GM23338 (cell line): ENCODE results near the gene NPHS1. TPM values are rescaled to one million over a fixed set of nuclear protein-coding genes. Genes with fewer than 3 reads are reported as not detected.

Source experiments
- ATAC-seq: fragments of 200-7000 bp; cut with Tn5 transposase; 3 replicates; pipeline ENCODE4 v1.9.1; 2020
- DNase-seq: peaks from one replicate; pipeline ENCODE4 v3.0.0-alpha.2; 2015; ENCODE audit warnings: low spot score
- H2AFZ ChIP-seq: fragments of 200-600 bp; sonication (generic); 2 replicates; pipeline ENCODE4 v1.8.0; 2016; ENCODE audit warnings: antibody characterized with exemption, mild to moderate bottlenecking, moderate library complexity
- H3F3A ChIP-seq: fragments of 200-600 bp; sonication (generic); replicated peaks from 2 replicates; pipeline ENCODE4 v1.8.0; 2017; ENCODE audit warnings: antibody characterized with exemption, mixed run types, low read depth
- H3K27ac ChIP-seq: fragments of 200-600 bp; sonication (generic); 2 replicates; pipeline ENCODE4 v1.6.1; 2016; ENCODE audit warnings: low read depth
- H3K27me3 ChIP-seq: fragments of 200-600 bp; sonication (generic); 2 replicates; pipeline ENCODE4 v1.8.0; 2016; ENCODE audit warnings: mild to moderate bottlenecking, mixed run types, moderate library complexity; ENCODE audit not compliant: insufficient read depth
- H3K36me3 ChIP-seq: fragments of 200-600 bp; sonication (generic); 2 replicates; pipeline ENCODE4 v1.8.0; 2016; ENCODE audit warnings: mild to moderate bottlenecking; ENCODE audit not compliant: insufficient read depth
- H3K4me1 ChIP-seq: fragments of 200-600 bp; sonication (generic); 2 replicates; pipeline ENCODE4 v1.8.0; 2016; ENCODE audit warnings: mild to moderate bottlenecking, moderate library complexity; ENCODE audit not compliant: insufficient read depth
- H3K4me2 ChIP-seq: fragments of 200-600 bp; sonication (generic); 2 replicates; pipeline ENCODE4 v1.7.1; 2017; ENCODE audit warnings: mixed run types
- H3K4me3 ChIP-seq: fragments of 200-600 bp; sonication (generic); 2 replicates; pipeline ENCODE4 v1.6.1; 2016; ENCODE audit warnings: mixed run types
- H3K79me2 ChIP-seq: fragments of 200-600 bp; sonication (generic); replicated peaks from 2 replicates; pipeline ENCODE4 v1.8.0; 2017; ENCODE audit warnings: mild to moderate bottlenecking; ENCODE audit not compliant: insufficient read depth
- H3K9me2 ChIP-seq: fragments of 200-600 bp; sonication (generic); 2 replicates; pipeline ENCODE4 v1.8.0; 2017; ENCODE audit not compliant: insufficient read depth
- H4K20me1 ChIP-seq: fragments of 200-600 bp; sonication (generic); replicated peaks from 2 replicates; pipeline ENCODE4 v1.8.0; 2017; ENCODE audit warnings: mild to moderate bottlenecking; ENCODE audit not compliant: insufficient read depth
- H3K27ac Mint-ChIP-seq: 2 replicates; pipeline ENCODE4 v1.8.0; 2020; ENCODE audit warnings: inconsistent platforms, mild to moderate bottlenecking, moderate library complexity, mixed read lengths
- H3K27me3 Mint-ChIP-seq: 3 replicates; pipeline ENCODE4 v1.8.0; 2022; ENCODE audit warnings: low read depth, mild to moderate bottlenecking, moderate library complexity, mixed read lengths, inconsistent platforms; ENCODE audit not compliant: insufficient read depth, poor library complexity
- H3K36me3 Mint-ChIP-seq: 3 replicates; pipeline ENCODE4 v1.8.0; 2021; ENCODE audit warnings: low read depth, mild to moderate bottlenecking, inconsistent platforms, moderate library complexity, mixed read lengths
- H3K4me1 Mint-ChIP-seq: 3 replicates; pipeline ENCODE4 v1.8.0; 2020; ENCODE audit warnings: mild to moderate bottlenecking, inconsistent platforms, mixed read lengths
- H3K4me3 Mint-ChIP-seq: 3 replicates; pipeline ENCODE4 v1.8.0; 2021; ENCODE audit warnings: moderate library complexity, mild to moderate bottlenecking, inconsistent platforms, mixed read lengths
- H3K9me3 Mint-ChIP-seq: 3 replicates; pipeline ENCODE4 v1.8.0; 2020; ENCODE audit warnings: moderate library complexity, mild to moderate bottlenecking, inconsistent platforms, mixed read lengths
- CREB1 ChIP-seq: fragments of 250-450 bp; sonication (Bioruptor Pico); IDR thresholded peaks from 2 replicates; pipeline ENCODE4 v1.5.0; 2020; ENCODE audit warnings: low read depth, mild to moderate bottlenecking, moderate library complexity
- CTCF ChIP-seq, 2 experiments: fragments of 200-600 bp in 1 of 2; sonication (generic) in 1 of 2; conservative IDR thresholded peaks; 2 replicates each; pipeline versions ENCODE4 v1.5.1 to v1.6.1; 2016 to 2017; ENCODE audit warnings: antibody characterized with exemption in 2 of 2, low read depth in 2 of 2, mild to moderate bottlenecking in 2 of 2, moderate library complexity in 1 of 2
- ETS1 ChIP-seq: IDR thresholded peaks from 2 replicates; pipeline ENCODE4 v1.6.1; 2016; ENCODE audit warnings: antibody characterized with exemption
- EZH2 ChIP-seq: fragments of 200-600 bp; sonication (generic); IDR thresholded peaks from one replicate; pipeline ENCODE4 v1.8.0; 2017; ENCODE audit warnings: antibody characterized with exemption, mild to moderate bottlenecking, low read depth; ENCODE audit not compliant: unreplicated experiment
- EZH2phosphoT487 ChIP-seq: fragments of 200-600 bp; sonication (generic); IDR thresholded peaks from one replicate; pipeline ENCODE4 v1.8.1; 2018; ENCODE audit warnings: antibody characterized with exemption; ENCODE audit not compliant: unreplicated experiment
- JUNB ChIP-seq: IDR thresholded peaks from one replicate; pipeline ENCODE4 v1.6.1; 2016; ENCODE audit warnings: antibody characterized with exemption; ENCODE audit not compliant: unreplicated experiment
- NANOG ChIP-seq: IDR thresholded peaks from 2 replicates; pipeline ENCODE4 v1.6.1; 2016; ENCODE audit warnings: antibody characterized with exemption, borderline replicate concordance
- POLR2AphosphoS5 ChIP-seq: IDR thresholded peaks from 2 replicates; pipeline ENCODE4 v1.6.1; 2016; ENCODE audit warnings: antibody characterized with exemption, low read depth
- REST ChIP-seq: IDR thresholded peaks from one replicate; pipeline ENCODE4 v1.6.1; 2018; ENCODE audit warnings: antibody characterized with exemption; ENCODE audit not compliant: unreplicated experiment
- STAT1 ChIP-seq: IDR thresholded peaks from one replicate; pipeline ENCODE4 v1.6.1; 2016; ENCODE audit warnings: antibody characterized with exemption; ENCODE audit not compliant: unreplicated experiment
- ZNF114 ChIP-seq: fragments of 250-450 bp; sonication (Bioruptor Pico); IDR thresholded peaks from 2 replicates; pipeline ENCODE4 v1.5.0; 2020; ENCODE audit warnings: mild to moderate bottlenecking, moderate library complexity
- ZNF331 ChIP-seq: fragments of 250-450 bp; sonication (Bioruptor Pico); IDR thresholded peaks from 2 replicates; pipeline ENCODE4 v1.5.0; 2020; ENCODE audit warnings: low read depth, mild to moderate bottlenecking, moderate library complexity
- ZNF462 ChIP-seq: fragments of 250-450 bp; sonication (Bioruptor Pico); IDR thresholded peaks from 2 replicates; pipeline ENCODE4 v1.5.0; 2020; ENCODE audit warnings: mild to moderate bottlenecking, moderate library complexity
- polyA plus RNA-seq: library from polyadenylated mRNA; unstranded; fragments of >200 nt; fragmentation: Nextera tagmentation; extraction: Ambion mirVana; gene quantifications from 2 replicates; pipeline ENCODE4 v1.2.1, GENCODE V29; 2016
- total RNA-seq: library from RNA; depleted of rRNA; stranded (reverse); fragments of >200 nt; shearing (Covaris generic); gene quantifications from 2 replicates; pipeline ENCODE4 v1.2.3, GENCODE V29; 2014

NPHS1 gene
- total and polyA plus RNA-seq, 2 experiments from 2014 or later = 1.0 to 1.3 TPM

- Histone ChIP-seq H3K4me2 (no peak overlapping the region), H3F3A (peaks cover 9% of the 10 kb centered on the region; the same call in 1 of the 2 replicates), H3K36me3 (no peaks in the 10 kb centered on the region), H4K20me1 (no peaks in the 10 kb centered on the region), H3K4me1 (peaks cover 29% of the 10 kb centered on the region), H2AFZ (no peak overlapping the region), H3K9me2 (no peaks in the 10 kb centered on the region), H3K27ac (no peak overlapping the region), H3K79me2 (no peaks in the 10 kb centered on the region), H3K27me3 (peaks cover 11% of the 10 kb centered on the region), H3K4me3 (no peak overlapping the region)
- TF ChIP-seq STAT1 (no peak), CREB1 (no peak), REST (no peak), ZNF114 (CRISPR knock-in tag) (no peak), CTCF (conservative IDR thresholded peaks at IDR 0.05; ENCODE audit: low read depth in 2 of 2) (no peak), NANOG (no peak), ZNF331 (CRISPR knock-in tag) (no peak), ZNF462 (no peak), ETS1 (no peak), EZH2phosphoT487 (no peak), EZH2 (no peak), POLR2AphosphoS5 (no peak), JUNB (no peak)
- DNase-seq = no peak
- Mint-ChIP-seq H3K36me3 (peaks cover 6% of the 10 kb centered on the region; the same call in 1 of the 3 replicates), H3K27me3 (peaks cover 35% of the 10 kb centered on the region), H3K4me3 (no peak overlapping the region), H3K27ac (no peak overlapping the region), H3K4me1 (peaks cover 51% of the 10 kb centered on the region), H3K9me3 (no peaks in the 10 kb centered on the region; the same call in 2 of the 3 replicates)
- no peak for ATAC-seq
These were observed 73.3 kb downstream of the NPHS1 start for GRCh38 chr19:35779033-35779432.
